ENCODE measurements around the gene IPCEF1.

Gene IPCEF1

GRCh38 chr6:154292855-154293519 is 63.6 kb downstream of the IPCEF1 start:
- DNase-seq (ENCODE audit: low spot score) = no peak

GRCh38 chr6:154292066-154292465 is 64.5 kb downstream of the IPCEF1 start:
- no peak for DNase-seq (ENCODE audit: low spot score)

GRCh38 chr6:154289818-154290508 is 66.6 kb downstream of the IPCEF1 start:
- no peak for DNase-seq (ENCODE audit: low spot score)

- DNase-seq (ENCODE audit: low spot score) = no peak
These were observed 70.8 kb downstream of the IPCEF1 start for GRCh38 chr6:154285826-154286225.

GRCh38 chr6:154284313-154284853 is 72.2 kb downstream of the IPCEF1 start:
- no peak for DNase-seq (ENCODE audit: low spot score)

GRCh38 chr6:154280521-154280920 is 76.1 kb downstream of the IPCEF1 start:
- DNase-seq (ENCODE audit: low spot score) = no peak

- no peak for DNase-seq (ENCODE audit: low spot score)
These were observed 79.0 kb downstream of the IPCEF1 start for GRCh38 chr6:154277629-154278017.

- peak; percentile 58 for DNase-seq (ENCODE audit: low spot score)
These were observed 79.6 kb downstream of the IPCEF1 start for GRCh38 chr6:154276810-154277628.

- no peak for DNase-seq (ENCODE audit: low spot score)
These were observed 82.4 kb downstream of the IPCEF1 start for GRCh38 chr6:154274168-154274567.

- no peak for DNase-seq (ENCODE audit: low spot score)
These were observed 88.1 kb downstream of the IPCEF1 start for GRCh38 chr6:154268486-154268885.

GRCh38 chr6:154267508-154268106 is 89.0 kb downstream of the IPCEF1 start:
- no peak for DNase-seq (ENCODE audit: low spot score)

- no peak for DNase-seq (ENCODE audit: low spot score)
These were observed 90.0 kb downstream of the IPCEF1 start for GRCh38 chr6:154266560-154267099.

GRCh38 chr6:154261688-154262397 is 94.8 kb downstream of the IPCEF1 start:
- no peak for DNase-seq (ENCODE audit: low spot score)

- no peak for DNase-seq (ENCODE audit: low spot score)
These were observed 98.4 kb downstream of the IPCEF1 start for GRCh38 chr6:154258064-154258757.

GRCh38 chr6:154257067-154257466 is 99.5 kb downstream of the IPCEF1 start:
- no peak for DNase-seq (ENCODE audit: low spot score)

- no peak for DNase-seq (ENCODE audit: low spot score)
These were observed 103.9 kb downstream of the IPCEF1 start for GRCh38 chr6:154252678-154253077.

GRCh38 chr6:154251116-154251515 is 105.5 kb downstream of the IPCEF1 start:
- no peak for DNase-seq (ENCODE audit: low spot score)

GRCh38 chr6:154249499-154250298 is 106.9 kb downstream of the IPCEF1 start:
- no peak for DNase-seq (ENCODE audit: low spot score)

- DNase-seq (ENCODE audit: low spot score) = no peak
These were observed 109.3 kb downstream of the IPCEF1 start for GRCh38 chr6:154247119-154247861.

Measured in LoVo (cell line).